HepG2 (cell line): ENCODE measurements around the gene VPS54. TPM values are rescaled to one million over a fixed set of nuclear protein-coding genes. Genes with fewer than 3 reads are reported as not detected.

Source experiments
- ATAC-seq: fragments of 200-7000 bp; cut with Tn5 transposase; 3 replicates; pipeline ENCODE4 v1.9.1; 2020; ENCODE audit warnings: mild to moderate bottlenecking, moderate library complexity
- BruUV-seq: library from RNA; stranded (reverse); fragments of 400-500 nt; replicated peaks from 2 replicates; lab custom pipeline; 2021; lab: Mats Ljungman, UMichigan
- CTCF ChIA-PET: fragments of 300-600 bp; formaldehyde crosslinking; extraction: SDS; loops from one replicate; lab custom pipeline; 2021; ENCODE audit warnings: low total read pairs, inconsistent platforms, low intra/inter-chr PET ratio; lab: Yijun Ruan, JAX
- POLR2A ChIA-PET: fragments of 350-600 bp; sonication (Branson Sonifier 250); formaldehyde crosslinking; loops from one replicate; lab custom pipeline; 2020; ENCODE audit warnings: antibody characterized with exemption, inconsistent platforms; lab: Yijun Ruan, JAX
- DNase-seq: peaks from one replicate; pipeline ENCODE4 v3.0.0-alpha.2; 2015; ENCODE audit warnings: low spot score
- FAIRE-seq: peaks from 3 replicates; lab custom pipeline; 2011; peaks lifted over from hg19 to GRCh38; lab: Jason Lieb, UNC
- H2AFZ ChIP-seq: one replicate; pipeline ENCODE4 v1.6.1; 2011; ENCODE audit warnings: low read length, inconsistent platforms
- H3K27ac ChIP-seq: fragments of 300-600 bp; 3 replicates; pipeline ENCODE4 v1.8.0; 2011; ENCODE audit warnings: mixed run types, mild to moderate bottlenecking, mixed read lengths, low read length, inconsistent platforms; ENCODE audit not compliant: insufficient read depth; ENCODE audit errors: extremely low read length
- H3K27me3 ChIP-seq, 2 experiments: fragments of 200-600 bp in 1 of 2; 2 replicates in 1 of 2; 3 replicates in 1 of 2; pipeline versions ENCODE4 v1.6.0 to v1.8.0; 2011; ENCODE audit warnings: low read length in 2 of 2, mild to moderate bottlenecking in 2 of 2, moderate library complexity in 2 of 2, inconsistent platforms in 1 of 2; ENCODE audit not compliant: insufficient read depth in 2 of 2, control insufficient read depth in 1 of 2
- H3K36me3 ChIP-seq, 2 experiments: fragments of 200-600 bp in 1 of 2; replicated peaks in 1 of 2; 2 replicates in 1 of 2; 3 replicates in 1 of 2; pipeline versions ENCODE4 v1.5.1 to v1.8.0; 2011; ENCODE audit warnings: low read length in 2 of 2, inconsistent platforms in 1 of 2; ENCODE audit not compliant: insufficient read depth in 2 of 2, control insufficient read depth in 1 of 2
- H3K4me1 ChIP-seq: 2 replicates; pipeline ENCODE4 v1.5.1; 2012; ENCODE audit warnings: low read length, inconsistent platforms; ENCODE audit not compliant: insufficient read depth
- H3K4me2 ChIP-seq: 2 replicates; pipeline ENCODE4 v1.6.0; 2011; ENCODE audit warnings: low read depth, low read length, inconsistent platforms
- H3K4me3 ChIP-seq, 3 experiments: fragments of 200-600 bp in 1 of 3; sonication (generic), shearing (Covaris generic) in 1 of 3; replicated peaks in 1 of 3; 2 replicates each; pipeline ENCODE4 v1.5.1; 2011 to 2016; ENCODE audit warnings: low read length in 3 of 3, inconsistent platforms in 2 of 3, low read depth in 2 of 3, mild to moderate bottlenecking in 2 of 3, control low read depth in 1 of 3, mixed read lengths in 1 of 3; ENCODE audit not compliant: insufficient read depth in 1 of 3
- H3K79me2 ChIP-seq: one replicate; pipeline ENCODE4 v1.6.1; 2011; ENCODE audit warnings: low read length, inconsistent platforms; ENCODE audit not compliant: insufficient read depth
- H3K9ac ChIP-seq: 2 replicates; pipeline ENCODE4 v1.6.0; 2011; ENCODE audit warnings: mild to moderate bottlenecking, low read depth, low read length, inconsistent platforms; ENCODE audit not compliant: insufficient read depth
- H3K9me3 ChIP-seq: 2 replicates; pipeline ENCODE4 v1.5.1; 2012; ENCODE audit warnings: mild to moderate bottlenecking, low read length
- H4K20me1 ChIP-seq: 2 replicates; pipeline ENCODE4 v1.6.0; 2011; ENCODE audit warnings: inconsistent platforms, mild to moderate bottlenecking, low read length, moderate library complexity; ENCODE audit not compliant: insufficient read depth
- ARNTL ChIP-seq: sonication (generic); formaldehyde crosslinking; IDR thresholded peaks from 2 replicates; pipeline ENCODE4 v1.4.0; 2020; ENCODE audit warnings: mild to moderate bottlenecking, missing genetic modification reagents
- FIP1L1 ChIP-seq: fragments of 200-400 bp; formaldehyde crosslinking; IDR thresholded peaks from 2 replicates; pipeline ENCODE4 v1.6.1; 2018; ENCODE audit warnings: low read depth, mild to moderate bottlenecking, low read length, moderate library complexity, borderline replicate concordance; ENCODE audit not compliant: insufficient read depth
- HNF4G ChIP-seq, 2 experiments: sonication (generic) in 1 of 2; formaldehyde crosslinking in 1 of 2; IDR thresholded peaks; 2 replicates each; pipeline versions ENCODE4 v1.4.0 to v1.6.1; 2011 to 2020; ENCODE audit warnings: borderline replicate concordance in 2 of 2, low read depth in 2 of 2, mild to moderate bottlenecking in 2 of 2, low read length in 1 of 2, missing genetic modification reagents in 1 of 2, moderate library complexity in 1 of 2
- MAFF ChIP-seq: IDR thresholded peaks from 2 replicates; pipeline ENCODE4 v1.6.1; 2011; ENCODE audit warnings: low read depth, low read length, improper control_type of control experiment
- POGZ ChIP-seq: sonication (generic); formaldehyde crosslinking; IDR thresholded peaks from 2 replicates; pipeline ENCODE4 v1.4.0; 2020; ENCODE audit warnings: mild to moderate bottlenecking, missing genetic modification reagents
- SATB2 ChIP-seq: sonication (generic); formaldehyde crosslinking; IDR thresholded peaks from 2 replicates; pipeline ENCODE4 v1.5.0; 2020; ENCODE audit warnings: missing genetic modification reagents
- TAF15 ChIP-seq: fragments of 200-400 bp; formaldehyde crosslinking; IDR thresholded peaks from one replicate; pipeline ENCODE4 v1.6.1; 2018; ENCODE audit warnings: mild to moderate bottlenecking, low read depth, low read length; ENCODE audit not compliant: poor library complexity, severe bottlenecking
- ZNF883 ChIP-seq: sonication (generic); formaldehyde crosslinking; IDR thresholded peaks from 2 replicates; pipeline ENCODE4 v1.5.1; 2020; ENCODE audit warnings: mild to moderate bottlenecking, missing genetic modification reagents; ENCODE audit errors: not compliant biosample characterization
- WGBS: methylation state at CpG from one replicate; pipeline ENCODE4 v1.1.6; 2017; ENCODE audit warnings: low lambda C conversion rate; 5-methylcytosine and 5-hydroxymethylcytosine counted together
- in situ Hi-C: cut with HindIII; loops from 2 replicates; pipeline ENCODE4 v1.10.0; 2017; ENCODE audit warnings: low pct_unique_long_range_greater_than_20kb; ENCODE audit not compliant: extremely low pct_ligation_motif_present
- intact Hi-C: fragments of 100-400 bp; cut with micrococcal nuclease; formaldehyde crosslinking; loops from one replicate; pipeline ENCODE4 v1.10.0; 2022; ENCODE audit not compliant: unreplicated experiment
- polyA plus RNA-seq, 8 experiments: library from polyadenylated mRNA; depleted of rRNA in 3 of 8; stranded (reverse) in 7 of 8; unstranded in 1 of 8; fragments of >200 nt; fragmentation: Illumina TruSeq in 4 of 8; extraction: Trizol in 4 of 8; gene quantifications; 2 replicates each; pipeline versions ENCODE4 v1.2.1 to v1.2.3, GENCODE V29; 2011 to 2016; ENCODE audit warnings: low read depth in 4 of 8, missing spikeins in 1 of 8, mixed read lengths in 1 of 8; ENCODE audit not compliant: insufficient read depth in 1 of 8
- total RNA-seq, 5 experiments: library from RNA; depleted of rRNA; stranded (reverse); fragments of >200 nt; fragmentation: Illumina TruSeq; extraction: Trizol; gene quantifications; 2 replicates each; pipeline ENCODE4 v1.2.3, GENCODE V29; 2016; ENCODE audit warnings: low read depth in 1 of 5
- TF ChIP-seq, protein P1 (sequence below): sonication (generic); formaldehyde crosslinking; IDR thresholded peaks from 2 replicates; pipeline ENCODE4 v1.5.0; 2020; ENCODE audit warnings: mild to moderate bottlenecking, missing genetic modification reagents
- TF ChIP-seq, protein P2 (sequence below): sonication (generic); formaldehyde crosslinking; IDR thresholded peaks from 2 replicates; pipeline ENCODE4 v1.8.1; 2023; ENCODE audit warnings: mild to moderate bottlenecking, moderate library complexity, missing genetic modification reagents
- TF ChIP-seq, protein P3 (sequence below): sonication (generic); formaldehyde crosslinking; IDR thresholded peaks from 2 replicates; pipeline ENCODE4 v1.5.0; 2020; ENCODE audit warnings: missing genetic modification reagents
- TF ChIP-seq, protein P4 (sequence below): sonication (generic); formaldehyde crosslinking; IDR thresholded peaks from 2 replicates; pipeline ENCODE4 v1.9.0; 2022; ENCODE audit warnings: missing genetic modification reagents, mild to moderate bottlenecking, borderline replicate concordance

VPS54 gene
- total and polyA plus RNA-seq, 2 of the 13 experiments (the other 11 are each of a cell fraction or from before 2014, with no cell fraction given) = 64.7 to 77.5 TPM

GRCh38 chr2:64056021-64056420 lies 36.8 kb upstream of the VPS54 start:
- no peaks in the 10 kb centered on the region for H3K36me3 ChIP-seq
- FAIRE-seq (no peak), ATAC-seq (no peak), DNase-seq (no peak)
- POLR2A ChIA-PET = no interaction called here
- no peak overlapping the region for H3K27ac ChIP-seq
- WGBS = 41% methylated on average over 2 of the region's 2 CpGs
- no peak overlapping the region for H3K4me3 ChIP-seq
- in situ Hi-C loops = loop anchor here (10.0 kb wide), 1 partner anchor 429 kb away; no protein-coding TSS in a partner anchor
- H3K27me3 ChIP-seq = peaks cover 0 to 2% of the 10 kb centered on the region in 2 experiments; a peak in 1 of 5 replicates
- no peaks in the 10 kb centered on the region for H4K20me1 ChIP-seq
- H3K4me1 ChIP-seq = peaks cover 2% of the 10 kb centered on the region
- no peak for TF ChIP-seq ZNF883 (CRISPR knock-in tag)
- TF ChIP-seq, protein P1, sequence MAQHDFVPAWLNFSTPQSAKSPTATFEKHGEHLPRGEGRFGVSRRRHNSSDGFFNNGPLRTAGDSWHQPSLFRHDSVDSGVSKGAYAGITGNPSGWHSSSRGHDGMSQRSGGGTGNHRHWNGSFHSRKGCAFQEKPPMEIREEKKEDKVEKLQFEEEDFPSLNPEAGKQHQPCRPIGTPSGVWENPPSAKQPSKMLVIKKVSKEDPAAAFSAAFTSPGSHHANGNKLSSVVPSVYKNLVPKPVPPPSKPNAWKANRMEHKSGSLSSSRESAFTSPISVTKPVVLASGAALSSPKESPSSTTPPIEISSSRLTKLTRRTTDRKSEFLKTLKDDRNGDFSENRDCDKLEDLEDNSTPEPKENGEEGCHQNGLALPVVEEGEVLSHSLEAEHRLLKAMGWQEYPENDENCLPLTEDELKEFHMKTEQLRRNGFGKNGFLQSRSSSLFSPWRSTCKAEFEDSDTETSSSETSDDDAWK = no peak
- TF ChIP-seq, protein P2, sequence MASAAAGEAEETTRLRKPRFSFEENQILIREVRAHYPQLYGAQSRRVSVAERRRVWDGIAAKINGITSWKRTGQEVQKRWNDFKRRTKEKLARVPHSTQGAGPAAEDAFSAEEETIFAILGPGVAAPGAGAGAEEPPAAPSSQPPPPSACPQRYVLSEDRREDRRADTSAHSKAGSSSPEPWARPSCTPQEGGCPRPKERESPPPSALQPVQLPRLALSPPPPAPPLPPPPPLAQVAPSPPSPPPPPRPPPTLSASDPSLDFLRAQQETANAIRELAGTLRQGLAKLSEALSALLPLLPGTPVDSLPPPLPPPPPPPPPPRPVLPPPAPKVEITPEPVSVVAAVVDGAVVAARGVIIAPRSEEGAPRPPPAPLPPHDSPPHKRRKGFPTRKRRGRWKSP (CRISPR knock-in tag) = no peak
- TF ChIP-seq ARNTL (CRISPR knock-in tag) = no peak
- no peak for TF ChIP-seq HNF4G (IDR thresholded peaks at IDR 0.05; ENCODE audit: borderline replicate concordance, low read depth, low read length)
- TF ChIP-seq HNF4G (CRISPR knock-in tag; IDR thresholded peaks at IDR 0.05; ENCODE audit: borderline replicate concordance, low read depth) = no peak
- TF ChIP-seq FIP1L1 = no peak
- TF ChIP-seq, protein P3, sequence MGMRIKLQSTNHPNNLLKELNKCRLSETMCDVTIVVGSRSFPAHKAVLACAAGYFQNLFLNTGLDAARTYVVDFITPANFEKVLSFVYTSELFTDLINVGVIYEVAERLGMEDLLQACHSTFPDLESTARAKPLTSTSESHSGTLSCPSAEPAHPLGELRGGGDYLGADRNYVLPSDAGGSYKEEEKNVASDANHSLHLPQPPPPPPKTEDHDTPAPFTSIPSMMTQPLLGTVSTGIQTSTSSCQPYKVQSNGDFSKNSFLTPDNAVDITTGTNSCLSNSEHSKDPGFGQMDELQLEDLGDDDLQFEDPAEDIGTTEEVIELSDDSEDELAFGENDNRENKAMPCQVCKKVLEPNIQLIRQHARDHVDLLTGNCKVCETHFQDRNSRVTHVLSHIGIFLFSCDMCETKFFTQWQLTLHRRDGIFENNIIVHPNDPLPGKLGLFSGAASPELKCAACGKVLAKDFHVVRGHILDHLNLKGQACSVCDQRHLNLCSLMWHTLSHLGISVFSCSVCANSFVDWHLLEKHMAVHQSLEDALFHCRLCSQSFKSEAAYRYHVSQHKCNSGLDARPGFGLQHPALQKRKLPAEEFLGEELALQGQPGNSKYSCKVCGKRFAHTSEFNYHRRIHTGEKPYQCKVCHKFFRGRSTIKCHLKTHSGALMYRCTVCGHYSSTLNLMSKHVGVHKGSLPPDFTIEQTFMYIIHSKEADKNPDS (CRISPR knock-in tag) = no peak
- no peak for TF ChIP-seq SATB2 (CRISPR knock-in tag)
- TF ChIP-seq TAF15 = no peak
- TF ChIP-seq POGZ (CRISPR knock-in tag) = no peak
- no peak for TF ChIP-seq MAFF
- TF ChIP-seq, protein P4, sequence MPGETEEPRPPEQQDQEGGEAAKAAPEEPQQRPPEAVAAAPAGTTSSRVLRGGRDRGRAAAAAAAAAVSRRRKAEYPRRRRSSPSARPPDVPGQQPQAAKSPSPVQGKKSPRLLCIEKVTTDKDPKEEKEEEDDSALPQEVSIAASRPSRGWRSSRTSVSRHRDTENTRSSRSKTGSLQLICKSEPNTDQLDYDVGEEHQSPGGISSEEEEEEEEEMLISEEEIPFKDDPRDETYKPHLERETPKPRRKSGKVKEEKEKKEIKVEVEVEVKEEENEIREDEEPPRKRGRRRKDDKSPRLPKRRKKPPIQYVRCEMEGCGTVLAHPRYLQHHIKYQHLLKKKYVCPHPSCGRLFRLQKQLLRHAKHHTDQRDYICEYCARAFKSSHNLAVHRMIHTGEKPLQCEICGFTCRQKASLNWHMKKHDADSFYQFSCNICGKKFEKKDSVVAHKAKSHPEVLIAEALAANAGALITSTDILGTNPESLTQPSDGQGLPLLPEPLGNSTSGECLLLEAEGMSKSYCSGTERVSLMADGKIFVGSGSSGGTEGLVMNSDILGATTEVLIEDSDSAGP (CRISPR knock-in tag) = no peak
- CTCF ChIA-PET = no interaction called here
- BruUV-seq = no TSS peak
- H3K79me2 ChIP-seq = no peaks in the 10 kb centered on the region
- no peak overlapping the region for H3K4me2 ChIP-seq
- H2AFZ ChIP-seq = no peak overlapping the region
- intact Hi-C loops = no loop called here
- H3K9ac ChIP-seq = no peak overlapping the region
- H3K9me3 ChIP-seq = no peaks in the 10 kb centered on the region
